Measurements from ENCODE around the gene LYSMD3.
A peak's percentile ranks its signal among the peaks of the same experiment; 100 is the strongest.

LYSMD3 gene

GRCh38 chr5:90529939-90530677 is 724 bp upstream of the LYSMD3 start:
- FAIRE-seq, result peak; percentile 56

GRCh38 chr5:90528601-90529193 is 687 bp downstream of the LYSMD3 start:
- TF ChIP-seq TAF1 (IDR thresholded peaks at IDR 0.05; ENCODE audit: low read depth, low read length) (no peak), SPI1 (IDR thresholded peaks at IDR 0.05; ENCODE audit: low read depth, low read length) (no peak), POLR2A (IDR thresholded peaks at IDR 0.05; ENCODE audit: low read depth, low read length) (no peak), PAX5 (IDR thresholded peaks at IDR 0.05; ENCODE audit: insufficient read depth, low read length, severe bottlenecking) (no peak), POU2F2 (IDR thresholded peaks at IDR 0.05; ENCODE audit: low read depth, low read length) (no peak), POLR2AphosphoS5 (IDR thresholded peaks at IDR 0.05; ENCODE audit: low read depth, low read length) (no peak)
- DNase-seq (ENCODE audit: insufficient read length, low spot score) (peak; percentile 2), FAIRE-seq (no peak)

More at GRCh38 chr5:90529939-90530677, 724 bp upstream of the LYSMD3 start:
- DNase-seq (ENCODE audit: insufficient read length, low spot score), result no peak
- no peak for TF ChIP-seq POLR2A (IDR thresholded peaks at IDR 0.05; ENCODE audit: low read depth, low read length)
- TF ChIP-seq POLR2AphosphoS5 (IDR thresholded peaks at IDR 0.05; ENCODE audit: low read depth, low read length), result no peak
- TF ChIP-seq SPI1 (IDR thresholded peaks at IDR 0.05; ENCODE audit: low read depth, low read length), result peak; percentile 52; the same call in 1 of the 2 replicates
- TF ChIP-seq POU2F2 (IDR thresholded peaks at IDR 0.05; ENCODE audit: low read depth, low read length), result no peak

- no peak for TF ChIP-seq POU2F2 (IDR thresholded peaks at IDR 0.05; ENCODE audit: low read depth, low read length)
- no peak for TF ChIP-seq POLR2A (IDR thresholded peaks at IDR 0.05; ENCODE audit: low read depth, low read length)
- TF ChIP-seq PAX5 (IDR thresholded peaks at IDR 0.05; ENCODE audit: insufficient read depth, low read length, severe bottlenecking), result no peak
- TF ChIP-seq SPI1 (IDR thresholded peaks at IDR 0.05; ENCODE audit: low read depth, low read length), result no peak
- TF ChIP-seq TAF1 (IDR thresholded peaks at IDR 0.05; ENCODE audit: low read depth, low read length), result no peak
- no peak for TF ChIP-seq POLR2AphosphoS5 (IDR thresholded peaks at IDR 0.05; ENCODE audit: low read depth, low read length)
- FAIRE-seq, result no peak
- DNase-seq (ENCODE audit: insufficient read length, low spot score), result no peak
These were observed 10.3 kb downstream of the LYSMD3 start for GRCh38 chr5:90519081-90519480.

- peak; percentile 20 for FAIRE-seq
- no peak for DNase-seq (ENCODE audit: insufficient read length, low spot score)
- no peak for TF ChIP-seq PAX5 (IDR thresholded peaks at IDR 0.05; ENCODE audit: insufficient read depth, low read length, severe bottlenecking)
- TF ChIP-seq POU2F2 (IDR thresholded peaks at IDR 0.05; ENCODE audit: low read depth, low read length), result no peak
- TF ChIP-seq TAF1 (IDR thresholded peaks at IDR 0.05; ENCODE audit: low read depth, low read length), result no peak
- TF ChIP-seq SPI1 (IDR thresholded peaks at IDR 0.05; ENCODE audit: low read depth, low read length), result no peak
These were observed 10.7 kb downstream of the LYSMD3 start for GRCh38 chr5:90518661-90519060.

- TF ChIP-seq POLR2A (IDR thresholded peaks at IDR 0.05; ENCODE audit: low read depth, low read length) (no peak), TAF1 (IDR thresholded peaks at IDR 0.05; ENCODE audit: low read depth, low read length) (no peak), POU2F2 (IDR thresholded peaks at IDR 0.05; ENCODE audit: low read depth, low read length) (no peak), PAX5 (IDR thresholded peaks at IDR 0.05; ENCODE audit: insufficient read depth, low read length, severe bottlenecking) (no peak), POLR2AphosphoS5 (IDR thresholded peaks at IDR 0.05; ENCODE audit: low read depth, low read length) (no peak), SPI1 (IDR thresholded peaks at IDR 0.05; ENCODE audit: low read depth, low read length) (no peak)
- DNase-seq (ENCODE audit: insufficient read length, low spot score) (no peak), FAIRE-seq (no peak)
These were observed 14.9 kb downstream of the LYSMD3 start for GRCh38 chr5:90514520-90514919.

- TF ChIP-seq TAF1 (IDR thresholded peaks at IDR 0.05; ENCODE audit: low read depth, low read length) (no peak), POLR2A (IDR thresholded peaks at IDR 0.05; ENCODE audit: low read depth, low read length) (no peak), SPI1 (IDR thresholded peaks at IDR 0.05; ENCODE audit: low read depth, low read length) (no peak)
- DNase-seq (ENCODE audit: insufficient read length, low spot score), result no peak
These were observed 18.9 kb downstream of the LYSMD3 start for GRCh38 chr5:90510438-90510837.

GRCh38 chr5:90506221-90506620 is 23.2 kb downstream of the LYSMD3 start:
- DNase-seq (ENCODE audit: insufficient read length, low spot score) (no peak), FAIRE-seq (no peak)
- no peak for TF ChIP-seq TAF1 (IDR thresholded peaks at IDR 0.05; ENCODE audit: low read depth, low read length)
- no peak for TF ChIP-seq POLR2A (IDR thresholded peaks at IDR 0.05; ENCODE audit: low read depth, low read length)
- no peak for TF ChIP-seq SPI1 (IDR thresholded peaks at IDR 0.05; ENCODE audit: low read depth, low read length)
- no peak for TF ChIP-seq POU2F2 (IDR thresholded peaks at IDR 0.05; ENCODE audit: low read depth, low read length)
- no peak for TF ChIP-seq POLR2AphosphoS5 (IDR thresholded peaks at IDR 0.05; ENCODE audit: low read depth, low read length)
- no peak for TF ChIP-seq PAX5 (IDR thresholded peaks at IDR 0.05; ENCODE audit: insufficient read depth, low read length, severe bottlenecking)

More at GRCh38 chr5:90510438-90510837, 18.9 kb downstream of the LYSMD3 start:
- FAIRE-seq, result no peak

- no peak for TF ChIP-seq POU2F2 (IDR thresholded peaks at IDR 0.05; ENCODE audit: low read depth, low read length)
- no peak for DNase-seq (ENCODE audit: insufficient read length, low spot score)
- no peak for FAIRE-seq
These were observed 24.6 kb downstream of the LYSMD3 start for GRCh38 chr5:90504743-90505142.

GRCh38 chr5:90503596-90503995 is 25.8 kb downstream of the LYSMD3 start:
- TF ChIP-seq POU2F2 (IDR thresholded peaks at IDR 0.05; ENCODE audit: low read depth, low read length), result no peak
- no peak for TF ChIP-seq SPI1 (IDR thresholded peaks at IDR 0.05; ENCODE audit: low read depth, low read length)
- no peak for TF ChIP-seq POLR2A (IDR thresholded peaks at IDR 0.05; ENCODE audit: low read depth, low read length)
- TF ChIP-seq TAF1 (IDR thresholded peaks at IDR 0.05; ENCODE audit: low read depth, low read length), result no peak
- no peak for TF ChIP-seq POLR2AphosphoS5 (IDR thresholded peaks at IDR 0.05; ENCODE audit: low read depth, low read length)
- no peak for TF ChIP-seq PAX5 (IDR thresholded peaks at IDR 0.05; ENCODE audit: insufficient read depth, low read length, severe bottlenecking)
- FAIRE-seq (no peak), DNase-seq (ENCODE audit: insufficient read length, low spot score) (no peak)

GRCh38 chr5:90495146-90495545 is 34.2 kb downstream of the LYSMD3 start:
- FAIRE-seq, result no peak
- no peak for DNase-seq (ENCODE audit: insufficient read length, low spot score)
- TF ChIP-seq PAX5 (IDR thresholded peaks at IDR 0.05; ENCODE audit: insufficient read depth, low read length, severe bottlenecking) (no peak), TAF1 (IDR thresholded peaks at IDR 0.05; ENCODE audit: low read depth, low read length) (no peak), SPI1 (IDR thresholded peaks at IDR 0.05; ENCODE audit: low read depth, low read length) (no peak), POLR2AphosphoS5 (IDR thresholded peaks at IDR 0.05; ENCODE audit: low read depth, low read length) (no peak), POLR2A (IDR thresholded peaks at IDR 0.05; ENCODE audit: low read depth, low read length) (no peak), POU2F2 (IDR thresholded peaks at IDR 0.05; ENCODE audit: low read depth, low read length) (no peak)

Measured in GM12891 (cell line).